IMR-90 (cell line): Measurements from ENCODE around the gene KRTAP19-8. TPM values are rescaled to one million over a fixed set of nuclear protein-coding genes. Genes with fewer than 3 reads are reported as not detected.

Experiments
- ATAC-seq: fragments of 200-7000 bp; cut with Tn5 transposase; 2 replicates; pipeline ENCODE4 v1.9.1; 2020; ENCODE audit warnings: low read depth, mild to moderate bottlenecking, moderate library complexity
- BruUV-seq: library from RNA; stranded (reverse); fragments of 400-500 nt; replicated peaks from 2 replicates; lab custom pipeline; 2021; lab: Mats Ljungman, UMichigan
- CTCF ChIA-PET: fragments of 300-600 bp; formaldehyde crosslinking; extraction: SDS; loops from one replicate; lab custom pipeline; 2021; ENCODE audit warnings: antibody characterized with exemption; lab: Yijun Ruan, JAX
- POLR2A ChIA-PET: fragments of 300-600 bp; sonication (Branson Sonifier 250); formaldehyde crosslinking; loops from one replicate; lab custom pipeline; 2022; ENCODE audit warnings: antibody characterized with exemption; ENCODE audit not compliant: unreplicated experiment; lab: Charles Lee
- DNase-seq: peaks from one replicate; pipeline ENCODE4 v3.0.0; 2013
- H2AFZ ChIP-seq: replicated peaks from 2 replicates; pipeline ENCODE3; 2013; ENCODE audit warnings: low read length, mild to moderate bottlenecking; ENCODE audit not compliant: poor library complexity
- H2AK5ac ChIP-seq: 2 replicates; pipeline ENCODE4 v1.6.1; 2013; ENCODE audit warnings: low read depth, low read length, inconsistent platforms
- H2AK9ac ChIP-seq: replicated peaks from 2 replicates; pipeline ENCODE3; 2013; ENCODE audit warnings: mild to moderate bottlenecking, low read depth, low read length, moderate library complexity; ENCODE audit not compliant: poor library complexity
- H2BK120ac ChIP-seq: 2 replicates; pipeline ENCODE4 v1.6.1; 2013; ENCODE audit warnings: low read depth, low read length, inconsistent platforms
- H2BK15ac ChIP-seq: 3 replicates; pipeline ENCODE4 v1.6.1; 2013; ENCODE audit warnings: low read depth, low read length, inconsistent platforms
- H2BK20ac ChIP-seq: 2 replicates; pipeline ENCODE4 v1.6.1; 2013; ENCODE audit warnings: low read depth, mild to moderate bottlenecking, inconsistent platforms, low read length, moderate library complexity
- H2BK5ac ChIP-seq: 2 replicates; pipeline ENCODE4 v1.6.1; 2013; ENCODE audit warnings: mild to moderate bottlenecking, low read depth, low read length, inconsistent platforms; ENCODE audit not compliant: poor library complexity, severe bottlenecking
- H3K14ac ChIP-seq: replicated peaks from 2 replicates; pipeline ENCODE4 v1.6.1; 2013; ENCODE audit warnings: low read depth, low read length, inconsistent platforms
- H3K18ac ChIP-seq: 2 replicates; pipeline ENCODE4 v1.6.1; 2013; ENCODE audit warnings: low read depth, low read length, control low read depth
- H3K23ac ChIP-seq: 2 replicates; pipeline ENCODE4 v1.6.1; 2013; ENCODE audit warnings: low read depth, low read length, inconsistent platforms
- H3K27ac ChIP-seq: 2 replicates; pipeline ENCODE4 v1.5.1; 2013; ENCODE audit warnings: mild to moderate bottlenecking, control low read depth, low read length; ENCODE audit not compliant: insufficient read depth
- H3K27me3 ChIP-seq: 2 replicates; pipeline ENCODE4 v1.6.1; 2013; ENCODE audit warnings: low read length; ENCODE audit not compliant: control insufficient read depth, insufficient read depth
- H3K36me3 ChIP-seq: 2 replicates; pipeline ENCODE4 v1.6.1; 2013; ENCODE audit warnings: low read length, mixed read lengths; ENCODE audit not compliant: control insufficient read depth, insufficient read depth
- H3K4ac ChIP-seq: 2 replicates; pipeline ENCODE4 v1.6.1; 2013; ENCODE audit warnings: low read depth, low read length, inconsistent platforms
- H3K4me1 ChIP-seq: 2 replicates; pipeline ENCODE4 v1.6.1; 2013; ENCODE audit warnings: low read length, mixed read lengths; ENCODE audit not compliant: control insufficient read depth, insufficient read depth
- H3K4me2 ChIP-seq: 2 replicates; pipeline ENCODE4 v1.6.1; 2013; ENCODE audit warnings: low read depth, mild to moderate bottlenecking, control low read depth, low read length, moderate library complexity
- H3K4me3 ChIP-seq: 2 replicates; pipeline ENCODE4 v1.5.1; 2013; ENCODE audit warnings: low read depth, mild to moderate bottlenecking, control low read depth, low read length, moderate library complexity; ENCODE audit not compliant: insufficient read depth
- H3K56ac ChIP-seq: 2 replicates; pipeline ENCODE4 v1.6.1; 2013; ENCODE audit warnings: low read length, inconsistent platforms; ENCODE audit not compliant: insufficient read depth; ENCODE audit errors: extremely low read depth
- H3K79me1 ChIP-seq, 2 experiments: 2 replicates each; pipeline ENCODE4 v1.6.1; 2013; ENCODE audit warnings: low read length in 2 of 2, inconsistent platforms in 1 of 2, low read depth in 1 of 2
- H3K9ac ChIP-seq: 2 replicates; pipeline ENCODE4 v1.6.1; 2013; ENCODE audit warnings: low read depth, low read length, control low read depth
- H3K9me1 ChIP-seq: 2 replicates; pipeline ENCODE4 v1.6.1; 2013; ENCODE audit warnings: low read length, inconsistent platforms; ENCODE audit not compliant: insufficient read depth
- H3K9me3 ChIP-seq: 2 replicates; pipeline ENCODE4 v1.6.1; 2013; ENCODE audit warnings: low read length; ENCODE audit not compliant: control insufficient read depth, insufficient read depth
- H4K20me1 ChIP-seq: 2 replicates; pipeline ENCODE4 v1.6.1; 2013; ENCODE audit warnings: low read length, inconsistent platforms; ENCODE audit not compliant: insufficient read depth
- H4K5ac ChIP-seq: 2 replicates; pipeline ENCODE4 v1.6.1; 2013; ENCODE audit warnings: mild to moderate bottlenecking, low read depth, low read length, control low read depth
- H4K8ac ChIP-seq, 2 experiments: 2 replicates each; pipeline ENCODE4 v1.6.1; 2013; ENCODE audit warnings: low read depth in 2 of 2, low read length in 2 of 2, control low read depth in 1 of 2, inconsistent platforms in 1 of 2
- H4K91ac ChIP-seq: 2 replicates; pipeline ENCODE4 v1.6.1; 2013; ENCODE audit warnings: low read depth, low read length, inconsistent platforms; ENCODE audit not compliant: insufficient read depth
- BHLHE40 ChIP-seq: fragments of 150-350 bp; IDR thresholded peaks from 2 replicates; pipeline ENCODE4 v1.6.1; 2016; ENCODE audit warnings: mild to moderate bottlenecking, low read depth, low read length
- CEBPB ChIP-seq: IDR thresholded peaks from 2 replicates; pipeline ENCODE4 v1.6.1; 2012; ENCODE audit warnings: low read depth, low read length, improper control_type of control experiment
- CHD1 ChIP-seq: IDR thresholded peaks from 2 replicates; pipeline ENCODE4 v1.6.1; 2012; ENCODE audit warnings: low read depth, low read length, improper control_type of control experiment
- ELK1 ChIP-seq: fragments of 150-350 bp; IDR thresholded peaks from 2 replicates; pipeline ENCODE4 v1.6.1; 2016; ENCODE audit warnings: low read depth, mild to moderate bottlenecking, low read length, moderate library complexity, borderline replicate concordance
- FOS ChIP-seq: fragments of 150-350 bp; IDR thresholded peaks from 2 replicates; pipeline ENCODE4 v1.6.1; 2016; ENCODE audit warnings: low read depth, low read length
- MAZ ChIP-seq: IDR thresholded peaks from 2 replicates; pipeline ENCODE4 v1.6.1; 2012; ENCODE audit warnings: low read depth, mild to moderate bottlenecking, low read length, improper control_type of control experiment, moderate library complexity, borderline replicate concordance
- MXI1 ChIP-seq: IDR thresholded peaks from 2 replicates; pipeline ENCODE4 v1.6.1; 2012; ENCODE audit warnings: low read depth, mild to moderate bottlenecking, low read length, moderate library complexity, borderline replicate concordance
- POLR2A ChIP-seq: IDR thresholded peaks from 2 replicates; pipeline ENCODE4 v1.6.1; 2012; ENCODE audit warnings: mild to moderate bottlenecking, low read depth, low read length
- RCOR1 ChIP-seq: IDR thresholded peaks from 2 replicates; pipeline ENCODE4 v1.6.1; 2012; ENCODE audit warnings: mild to moderate bottlenecking, low read length, improper control_type of control experiment; ENCODE audit not compliant: insufficient replicate concordance
- RFX5 ChIP-seq: IDR thresholded peaks from 2 replicates; pipeline ENCODE4 v1.8.0; 2012; ENCODE audit warnings: low read depth, mild to moderate bottlenecking, low read length, moderate library complexity
- SMC3 ChIP-seq: fragments of 150-350 bp; IDR thresholded peaks from 2 replicates; pipeline ENCODE4 v1.6.1; 2016; ENCODE audit warnings: low read depth, mild to moderate bottlenecking, antibody characterized with exemption, low read length, moderate library complexity
- WGBS, 2 experiments: methylation state at CpG; one replicate each; pipeline versions ENCODE4 v1.1.5 to v1.1.7; 2013; ENCODE audit warnings: missing lambda C conversion rate in 2 of 2; ENCODE audit not compliant: insufficient read length in 1 of 2; ENCODE audit errors: extremely low coverage in 2 of 2; 5-methylcytosine and 5-hydroxymethylcytosine counted together
- dilution Hi-C: fragments of 300-500 bp; cut with HindIII; formaldehyde crosslinking; loops from one replicate; pipeline ENCODE4 v1.14.3; 2018; ENCODE audit warnings: low sequenced_read_pairs; ENCODE audit not compliant: unreplicated experiment
- in situ Hi-C: fragments of 300-500 bp; cut with MboI; formaldehyde crosslinking; loops from 3 replicates; pipeline ENCODE4 v1.14.3; 2019; ENCODE audit warnings: low sequenced_read_pairs, inconsistent platforms, mixed read lengths
- intact Hi-C: fragments of 100-400 bp; cut with micrococcal nuclease; formaldehyde crosslinking; loops from 2 replicates; pipeline ENCODE4 v1.10.0; 2022
- polyA plus RNA-seq, 3 experiments: library from polyadenylated mRNA; depleted of rRNA; stranded (reverse); fragments of >200 nt; gene quantifications; 2 replicates each; pipeline ENCODE4 v1.2.3, GENCODE V29; 2012; ENCODE audit warnings: low replicate concordance in 1 of 3
- total RNA-seq: library from RNA; depleted of rRNA; stranded (reverse); fragments of >200 nt; gene quantifications from 2 replicates; pipeline ENCODE4 v1.2.3, GENCODE V29; 2012

Gene KRTAP19-8
- total and polyA plus RNA-seq, 2 of the 4 experiments (the other 2 are of a cell fraction), result not detected

DNA sequence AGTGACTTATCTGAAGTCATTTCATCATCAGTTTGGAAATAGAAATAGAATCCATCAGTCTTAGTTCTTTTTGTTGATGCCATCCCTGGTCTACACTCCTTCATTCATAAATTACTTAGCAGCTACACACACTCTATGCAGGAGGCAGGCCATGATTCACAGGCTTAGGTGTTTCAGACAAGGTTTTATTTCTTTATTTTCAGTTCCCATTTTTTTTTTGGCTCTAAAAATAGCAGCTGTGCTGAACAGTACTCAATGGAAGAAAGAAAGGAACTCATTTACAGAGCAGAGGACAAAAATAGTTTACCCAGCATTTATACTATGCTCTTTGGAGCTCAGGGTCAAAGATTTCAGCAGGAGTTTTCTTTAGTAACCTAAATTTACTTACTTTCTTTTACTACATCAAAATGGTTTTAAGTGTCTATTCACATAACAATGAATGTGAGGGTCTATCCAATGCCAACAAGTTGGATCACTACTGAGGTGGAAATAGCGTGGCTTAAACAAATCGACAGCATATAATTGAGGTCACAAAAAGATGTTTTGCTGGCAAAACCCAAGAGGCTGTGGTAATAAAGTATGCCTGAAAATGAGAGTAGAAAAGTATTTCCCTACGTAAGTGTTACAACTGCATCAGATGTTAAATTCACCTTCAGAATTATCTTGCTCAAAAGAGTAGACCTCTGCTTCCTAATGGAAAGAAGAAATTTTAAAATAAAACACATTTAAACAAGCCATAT lies 7.7 kb downstream of the KRTAP19-8 start (continued):
- TF ChIP-seq RCOR1, result no peak

DNA sequence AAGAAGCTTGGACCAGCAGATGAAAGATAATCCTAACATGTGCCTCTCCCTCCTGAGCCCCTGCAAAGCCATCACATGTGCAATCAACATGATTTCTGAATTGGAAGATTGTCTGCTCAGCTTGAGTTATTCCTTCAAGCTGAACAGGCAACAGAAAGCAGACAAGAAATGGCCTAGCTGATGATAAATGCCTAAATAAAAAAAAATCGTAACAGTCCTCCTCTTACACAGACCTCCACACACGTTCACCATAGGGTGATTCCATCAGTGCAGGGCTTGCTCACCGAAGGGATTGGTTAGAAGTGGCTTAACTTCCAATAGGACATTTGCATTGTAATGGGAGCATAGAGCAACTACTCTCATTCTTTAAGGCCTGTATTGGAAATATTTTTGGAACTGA lies 14.6 kb downstream of the KRTAP19-8 start:
- Histone ChIP-seq H2AFZ (no peak overlapping the region), H2BK120ac (no peak overlapping the region), H4K91ac (no peak overlapping the region), H4K5ac (no peak overlapping the region), H3K14ac (no peak overlapping the region), H4K20me1 (no peaks in the 10 kb centered on the region), H2AK5ac (no peak overlapping the region), H3K18ac (no peak overlapping the region), H3K9ac (no peak overlapping the region), H3K27ac (no peak overlapping the region), H3K4me1 (no peaks in the 10 kb centered on the region), H4K8ac (no peak overlapping the region), H3K4ac (no peak overlapping the region), H3K27me3 (no peaks in the 10 kb centered on the region), H3K9me3 (peaks cover 18% of the 10 kb centered on the region), H2BK20ac (no peak overlapping the region), H3K56ac (no peak overlapping the region), H2BK5ac (no peak overlapping the region), H3K4me2 (no peak overlapping the region), H2BK15ac (no peak overlapping the region), H3K9me1 (no peaks in the 10 kb centered on the region), H3K4me3 (no peak overlapping the region), H3K79me1 (no peaks in the 10 kb centered on the region), H3K23ac (no peak overlapping the region), H2AK9ac (no peak overlapping the region), H3K36me3 (no peaks in the 10 kb centered on the region)
- POLR2A ChIA-PET, result no interaction called here
- in situ Hi-C loops (no loop called here), intact Hi-C loops (no loop called here), dilution Hi-C loops (no loop called here)
- DNase-seq, result no peak
- no TSS peak for BruUV-seq
- no peak for ATAC-seq
- CTCF ChIA-PET, result no interaction called here
- WGBS, 2 experiments, result no CpG with 5 or more reads among the region's 3 CpGs
- TF ChIP-seq FOS (no peak), RFX5 (no peak), SMC3 (no peak), CEBPB (no peak), BHLHE40 (no peak), CHD1 (no peak), POLR2A (no peak), MAZ (no peak), ELK1 (no peak), MXI1 (no peak)
